ENCODE results near the gene GPR162.

The GPR162 gene

GRCh38 chr12:6849976-6850560 is 28.4 kb downstream of the GPR162 start:
- H3K4me1 ChIP-seq (ENCODE audit: control insufficient read depth, insufficient read depth, low read length, unreplicated experiment) = peaks cover 22% of the 10 kb centered on the region
- no peak overlapping the region for H2AFZ ChIP-seq (ENCODE audit: low read length, unreplicated experiment)
- no peaks in the 10 kb centered on the region for H3K27me3 ChIP-seq (ENCODE audit: insufficient read depth, low read length)
- H3K79me2 ChIP-seq (ENCODE audit: control insufficient read depth, insufficient read depth, low read length, unreplicated experiment) = peaks cover 36% of the 10 kb centered on the region
- H3K27ac ChIP-seq (ENCODE audit: low read depth, low read length) = peak overlapping the region; percentile 64; the same call in 1 of the 2 replicates
- H3K4me3 ChIP-seq (ENCODE audit: low read depth, low read length) = peak overlapping the region; percentile 86
- peaks cover 3% of the 10 kb centered on the region; the same call in 1 of the 2 replicates for H3K36me3 ChIP-seq (ENCODE audit: insufficient read depth, low read length)

GRCh38 chr12:6850796-6851152 is 29.2 kb downstream of the GPR162 start:
- no peaks in the 10 kb centered on the region for H3K27me3 ChIP-seq (ENCODE audit: insufficient read depth, low read length)
- H2AFZ ChIP-seq (ENCODE audit: low read length, unreplicated experiment) = no peak overlapping the region
- peaks cover 43% of the 10 kb centered on the region for H3K79me2 ChIP-seq (ENCODE audit: control insufficient read depth, insufficient read depth, low read length, unreplicated experiment)
- H3K36me3 ChIP-seq (ENCODE audit: insufficient read depth, low read length) = 0 out of 2 replicates have a peak, but pooled peaks cover 6% of the 10 kb centered on the region
- peaks cover 22% of the 10 kb centered on the region for H3K4me1 ChIP-seq (ENCODE audit: control insufficient read depth, insufficient read depth, low read length, unreplicated experiment)
- peak overlapping the region; percentile 64 for H3K27ac ChIP-seq (ENCODE audit: low read depth, low read length)
- H3K4me3 ChIP-seq (ENCODE audit: low read depth, low read length) = peak overlapping the region; percentile 86

GRCh38 chr12:6851153-6851920 is 29.7 kb downstream of the GPR162 start, which contains the start of gene CDCA3:
Gene CDCA3 (minus strand): TSS chr12:6851286. CDS start chr12:6850952, 334 bp downstream.
- H3K4me1 ChIP-seq (ENCODE audit: control insufficient read depth, insufficient read depth, low read length, unreplicated experiment) = peaks cover 22% of the 10 kb centered on the region
- 0 out of 2 replicates have a peak, but pooled peaks cover 3% of the 10 kb centered on the region for H3K36me3 ChIP-seq (ENCODE audit: insufficient read depth, low read length)
- H3K27me3 ChIP-seq (ENCODE audit: insufficient read depth, low read length) = no peaks in the 10 kb centered on the region
- H2AFZ ChIP-seq (ENCODE audit: low read length, unreplicated experiment) = peak within 1 kb of the TSS; percentile 58
- H3K79me2 ChIP-seq (ENCODE audit: control insufficient read depth, insufficient read depth, low read length, unreplicated experiment) = peaks cover 44% of the 10 kb centered on the region
- peak within 1 kb of the TSS; percentile 86 for H3K4me3 ChIP-seq (ENCODE audit: low read depth, low read length)
- peak within 1 kb of the TSS; percentile 64 for H3K27ac ChIP-seq (ENCODE audit: low read depth, low read length)

DNA sequence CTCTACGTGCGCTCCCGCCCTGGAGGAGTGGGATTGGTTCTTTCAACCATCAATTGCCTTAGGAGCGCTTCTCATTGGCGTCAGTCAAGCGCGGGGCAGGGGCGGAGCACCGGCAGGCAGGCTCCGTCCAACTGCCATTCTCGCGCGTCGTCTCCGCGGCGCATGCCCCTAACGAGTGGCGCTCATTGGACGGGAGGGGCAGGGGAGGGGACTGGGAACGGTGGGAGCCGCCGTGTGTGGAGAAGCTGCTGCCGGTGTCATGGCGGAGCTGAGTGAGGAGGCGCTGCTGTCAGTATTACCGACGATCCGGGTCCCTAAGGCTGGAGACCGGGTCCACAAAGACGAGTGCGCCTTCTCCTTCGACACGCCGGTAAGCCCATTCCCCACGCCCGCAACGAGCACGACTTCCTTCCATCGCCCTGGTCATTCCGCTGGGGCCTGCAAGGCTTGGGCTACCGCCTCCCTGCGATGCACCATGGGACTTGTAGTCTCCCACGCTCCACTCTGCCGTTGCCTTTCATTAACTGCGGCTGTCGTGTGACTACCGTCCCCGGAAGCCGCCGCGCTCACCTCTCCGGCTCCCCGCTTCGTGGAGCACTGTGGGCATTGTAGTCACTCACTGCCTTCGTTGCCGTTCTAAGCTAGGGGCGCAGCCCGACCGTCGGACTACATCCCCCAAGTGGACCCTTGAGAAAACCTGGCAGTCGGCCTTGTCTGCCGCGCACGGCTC is 30.5 kb downstream of the GPR162 start, which contains the start of gene USP5:
TSS of gene USP5 (plus strand) at position 230 of the 730 bp plus-strand sequence. CDS start at position 260, 30 bp downstream.
- peak within 1 kb of the TSS; percentile 86 for H3K4me3 ChIP-seq (ENCODE audit: low read depth, low read length)

DNA sequence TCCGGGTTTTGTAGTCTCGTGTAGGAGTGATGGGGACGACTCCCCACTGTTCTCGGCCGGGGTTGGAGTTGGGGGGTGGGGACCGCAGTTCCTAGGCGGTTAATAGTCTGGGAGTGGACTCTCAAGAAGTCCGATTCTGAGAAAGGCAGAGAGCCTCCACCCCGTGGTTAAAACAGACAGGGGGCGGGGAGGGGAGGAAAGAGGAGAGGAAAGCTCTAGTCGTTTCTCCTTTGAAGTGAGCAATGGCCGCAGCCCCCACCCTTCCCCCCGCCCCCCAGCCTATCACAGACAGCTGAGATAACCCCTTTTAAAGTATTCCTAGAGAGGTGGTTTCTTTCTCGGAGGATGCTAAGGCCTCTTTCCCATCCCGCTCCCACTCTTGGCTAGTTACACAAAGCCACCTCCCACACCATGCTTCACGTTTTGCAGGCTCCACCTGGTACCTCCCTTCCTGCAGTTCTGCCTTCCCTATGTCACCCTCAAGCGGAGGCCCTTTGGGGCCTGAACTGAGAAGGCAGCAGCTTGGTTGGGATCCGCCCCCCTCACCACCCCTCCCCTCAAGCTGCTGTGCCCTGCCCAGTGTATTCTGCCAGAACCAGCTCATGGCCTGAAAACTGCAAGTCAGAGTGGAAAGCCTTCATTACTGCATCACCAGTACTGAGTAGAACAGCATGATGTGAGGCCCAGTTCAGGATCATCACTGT is 31.2 kb downstream of the GPR162 start:
- Histone ChIP-seq H3K27me3 (ENCODE audit: insufficient read depth, low read length) (no peaks in the 10 kb centered on the region), H3K79me2 (ENCODE audit: control insufficient read depth, insufficient read depth, low read length, unreplicated experiment) (peaks cover 44% of the 10 kb centered on the region), H3K27ac (ENCODE audit: low read depth, low read length) (peak overlapping the region; percentile 83), H3K4me3 (ENCODE audit: low read depth, low read length) (peak overlapping the region; percentile 86), H2AFZ (ENCODE audit: low read length, unreplicated experiment) (peak overlapping the region; percentile 32), H3K36me3 (ENCODE audit: insufficient read depth, low read length) (peaks cover 10% of the 10 kb centered on the region), H3K4me1 (ENCODE audit: control insufficient read depth, insufficient read depth, low read length, unreplicated experiment) (peaks cover 22% of the 10 kb centered on the region)

More for the DNA sequence above, 30.5 kb downstream of the GPR162 start, which contains the start of gene USP5:
- Histone ChIP-seq H3K27ac (ENCODE audit: low read depth, low read length) (peak within 1 kb of the TSS; percentile 83), H3K27me3 (ENCODE audit: insufficient read depth, low read length) (no peaks in the 10 kb centered on the region), H3K4me1 (ENCODE audit: control insufficient read depth, insufficient read depth, low read length, unreplicated experiment) (peaks cover 22% of the 10 kb centered on the region), H3K36me3 (ENCODE audit: insufficient read depth, low read length) (0 out of 2 replicates have a peak, but pooled peaks cover 3% of the 10 kb centered on the region), H2AFZ (ENCODE audit: low read length, unreplicated experiment) (peak within 1 kb of the TSS; percentile 58), H3K79me2 (ENCODE audit: control insufficient read depth, insufficient read depth, low read length, unreplicated experiment) (peaks cover 44% of the 10 kb centered on the region)

DNA sequence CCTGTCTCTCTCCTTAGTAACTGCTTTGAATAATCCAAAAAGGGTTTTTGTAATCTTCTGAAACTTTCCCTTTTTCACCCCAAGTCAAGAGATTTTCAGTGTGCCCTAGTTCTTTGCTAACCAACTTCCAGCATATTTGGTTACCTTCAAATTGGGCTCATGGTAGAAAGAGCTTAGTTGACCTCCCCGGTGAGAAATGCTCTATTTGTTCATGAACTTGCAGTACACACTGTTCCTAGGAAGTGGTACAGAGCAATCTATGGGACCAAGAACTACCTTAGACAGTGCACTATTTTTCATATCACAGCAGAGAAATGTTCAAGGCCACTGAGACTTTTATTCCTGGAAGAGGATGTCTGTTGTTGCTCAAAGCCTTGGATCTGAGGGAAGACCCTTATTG is 32.0 kb downstream of the GPR162 start:
- Histone ChIP-seq H3K27ac (ENCODE audit: low read depth, low read length) (peak overlapping the region; percentile 83), H3K4me1 (ENCODE audit: control insufficient read depth, insufficient read depth, low read length, unreplicated experiment) (peaks cover 22% of the 10 kb centered on the region), H2AFZ (ENCODE audit: low read length, unreplicated experiment) (no peak overlapping the region), H3K27me3 (ENCODE audit: insufficient read depth, low read length) (no peaks in the 10 kb centered on the region), H3K79me2 (ENCODE audit: control insufficient read depth, insufficient read depth, low read length, unreplicated experiment) (peaks cover 44% of the 10 kb centered on the region), H3K36me3 (ENCODE audit: insufficient read depth, low read length) (peaks cover 17% of the 10 kb centered on the region), H3K4me3 (ENCODE audit: low read depth, low read length) (peak overlapping the region; percentile 86)

GRCh38 chr12:6854036-6854435 is 32.4 kb downstream of the GPR162 start:
- H3K79me2 ChIP-seq (ENCODE audit: control insufficient read depth, insufficient read depth, low read length, unreplicated experiment) = peaks cover 42% of the 10 kb centered on the region
- peaks cover 19% of the 10 kb centered on the region for H3K36me3 ChIP-seq (ENCODE audit: insufficient read depth, low read length)
- H3K4me3 ChIP-seq (ENCODE audit: low read depth, low read length) = peak overlapping the region; percentile 86
- peak overlapping the region; percentile 83 for H3K27ac ChIP-seq (ENCODE audit: low read depth, low read length)
- H3K27me3 ChIP-seq (ENCODE audit: insufficient read depth, low read length) = no peaks in the 10 kb centered on the region
- no peak overlapping the region for H2AFZ ChIP-seq (ENCODE audit: low read length, unreplicated experiment)
- peaks cover 22% of the 10 kb centered on the region for H3K4me1 ChIP-seq (ENCODE audit: control insufficient read depth, insufficient read depth, low read length, unreplicated experiment)

GRCh38 chr12:6855322-6855721 is 33.7 kb downstream of the GPR162 start:
- peaks cover 19% of the 10 kb centered on the region for H3K36me3 ChIP-seq (ENCODE audit: insufficient read depth, low read length)
- H3K4me3 ChIP-seq (ENCODE audit: low read depth, low read length) = no peak overlapping the region
- no peak overlapping the region for H3K27ac ChIP-seq (ENCODE audit: low read depth, low read length)
- H3K79me2 ChIP-seq (ENCODE audit: control insufficient read depth, insufficient read depth, low read length, unreplicated experiment) = peaks cover 30% of the 10 kb centered on the region
- no peaks in the 10 kb centered on the region for H3K27me3 ChIP-seq (ENCODE audit: insufficient read depth, low read length)
- H3K4me1 ChIP-seq (ENCODE audit: control insufficient read depth, insufficient read depth, low read length, unreplicated experiment) = peaks cover 12% of the 10 kb centered on the region
- H2AFZ ChIP-seq (ENCODE audit: low read length, unreplicated experiment) = no peak overlapping the region

- H2AFZ ChIP-seq (ENCODE audit: low read length, unreplicated experiment) = no peak overlapping the region
- no peak overlapping the region for H3K27ac ChIP-seq (ENCODE audit: low read depth, low read length)
- H3K27me3 ChIP-seq (ENCODE audit: insufficient read depth, low read length) = no peaks in the 10 kb centered on the region
- H3K79me2 ChIP-seq (ENCODE audit: control insufficient read depth, insufficient read depth, low read length, unreplicated experiment) = peaks cover 19% of the 10 kb centered on the region
- no peak overlapping the region for H3K4me3 ChIP-seq (ENCODE audit: low read depth, low read length)
- H3K36me3 ChIP-seq (ENCODE audit: insufficient read depth, low read length) = peaks cover 32% of the 10 kb centered on the region
- H3K4me1 ChIP-seq (ENCODE audit: control insufficient read depth, insufficient read depth, low read length, unreplicated experiment) = peaks cover 5% of the 10 kb centered on the region
These were observed 37.2 kb downstream of the GPR162 start for GRCh38 chr12:6858799-6859198.

- no peaks in the 10 kb centered on the region for H3K27me3 ChIP-seq (ENCODE audit: insufficient read depth, low read length)
- no peaks in the 10 kb centered on the region for H3K4me1 ChIP-seq (ENCODE audit: control insufficient read depth, insufficient read depth, low read length, unreplicated experiment)
- H3K79me2 ChIP-seq (ENCODE audit: control insufficient read depth, insufficient read depth, low read length, unreplicated experiment) = peaks cover 7% of the 10 kb centered on the region
- peaks cover 32% of the 10 kb centered on the region for H3K36me3 ChIP-seq (ENCODE audit: insufficient read depth, low read length)
- H3K4me3 ChIP-seq (ENCODE audit: low read depth, low read length) = no peak overlapping the region
- H3K27ac ChIP-seq (ENCODE audit: low read depth, low read length) = no peak overlapping the region
- no peak overlapping the region for H2AFZ ChIP-seq (ENCODE audit: low read length, unreplicated experiment)
These were observed 38.5 kb downstream of the GPR162 start for GRCh38 chr12:6860116-6860515.
